Embryonic facial prominence (tissue), 1 donor: ENCODE data around the gene RNF144A.
"Not testable (repeated sequence)": the region's sequence is repeated elsewhere in the genome, so short reads cannot be mapped to it uniquely, and the experiment has no call there.

Experiments used
- DNase-seq: peaks from one replicate; pipeline ENCODE4 v3.0.0-alpha.2; 2016; ENCODE audit errors: extremely low spot score

RNF144A gene

DNA sequence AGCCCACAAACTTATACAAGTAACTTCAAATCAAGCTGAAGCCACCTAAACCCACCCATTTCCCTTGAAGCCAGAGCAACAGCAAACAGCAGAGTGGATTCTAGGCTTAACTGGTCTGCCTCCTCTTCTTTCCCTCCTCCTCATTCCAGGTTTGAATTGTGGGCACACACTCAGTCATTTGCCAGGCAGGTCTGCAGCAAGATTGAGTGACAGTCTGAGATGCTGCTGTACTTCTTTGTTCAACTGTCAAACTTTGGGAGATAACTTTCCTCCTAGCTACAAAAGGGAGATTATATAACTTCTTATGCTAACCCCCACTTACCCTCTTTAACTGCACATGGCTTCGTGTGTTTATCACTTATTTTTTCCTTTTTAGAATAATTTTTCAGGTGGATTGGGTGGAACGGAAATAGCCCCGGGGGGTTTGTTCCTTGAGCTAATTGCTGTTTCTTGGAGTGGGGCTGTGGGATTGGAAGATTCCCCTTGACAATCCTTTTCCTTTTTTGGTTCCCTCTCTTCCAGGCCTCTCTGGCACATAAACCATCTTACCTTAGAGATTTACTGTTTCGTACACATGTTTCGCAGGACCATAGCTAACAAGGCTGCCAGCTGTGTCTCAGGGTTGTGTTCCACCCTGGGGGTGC, 55.0 kb downstream of the RNF144A start:
- DNase-seq: no peak

DNA sequence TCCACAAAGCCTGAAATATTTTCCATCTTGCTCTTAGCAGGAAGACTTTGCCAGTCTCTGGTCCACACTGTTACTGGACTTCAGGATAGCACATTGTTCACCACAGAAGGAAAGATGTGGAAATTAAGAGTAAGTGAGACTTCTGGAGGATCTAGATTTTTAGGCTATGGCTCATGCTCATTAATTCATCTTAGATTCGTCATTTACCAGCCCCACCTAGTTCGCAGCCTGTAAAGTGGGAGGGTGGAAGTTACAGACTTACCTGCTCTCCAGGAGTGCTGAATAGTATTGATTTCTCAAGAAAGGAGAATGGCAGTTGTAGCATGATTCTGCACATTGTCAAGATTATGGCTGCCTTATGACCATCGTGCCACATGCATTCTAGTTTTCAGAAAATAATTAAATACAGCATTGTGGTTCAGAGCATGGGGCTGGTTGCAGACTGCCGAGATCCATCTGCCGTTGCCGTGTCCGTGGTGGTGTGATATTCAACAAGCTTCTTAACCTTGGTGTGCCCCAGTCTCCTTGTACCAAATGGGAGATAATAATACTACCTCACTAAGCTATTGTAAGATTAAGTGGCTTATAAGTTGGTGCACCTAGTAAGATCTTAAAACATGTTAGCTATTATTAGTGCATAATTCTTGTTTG, 56.8 kb downstream of the RNF144A start:
- DNase-seq: no peak

DNA sequence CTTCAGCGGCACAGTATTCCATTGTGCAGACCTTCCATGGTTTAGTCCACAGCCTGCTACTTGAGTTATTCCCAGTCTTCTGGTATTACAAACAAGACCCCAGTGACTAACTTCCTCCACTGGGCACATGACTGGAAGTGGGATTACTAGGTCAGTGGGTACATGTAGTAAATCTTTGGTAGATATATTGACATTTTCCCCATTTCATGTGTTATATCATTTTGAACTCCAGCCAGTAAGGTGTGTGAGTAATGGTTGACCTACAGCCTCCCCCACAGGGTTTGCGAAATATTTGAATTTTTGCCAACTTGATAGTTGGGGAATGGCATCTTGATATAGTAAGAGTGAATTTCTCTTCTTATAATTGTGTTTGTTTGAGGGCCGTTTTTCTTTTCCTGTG, 58.8 kb downstream of the RNF144A start:
- DNase-seq: no peak

DNA sequence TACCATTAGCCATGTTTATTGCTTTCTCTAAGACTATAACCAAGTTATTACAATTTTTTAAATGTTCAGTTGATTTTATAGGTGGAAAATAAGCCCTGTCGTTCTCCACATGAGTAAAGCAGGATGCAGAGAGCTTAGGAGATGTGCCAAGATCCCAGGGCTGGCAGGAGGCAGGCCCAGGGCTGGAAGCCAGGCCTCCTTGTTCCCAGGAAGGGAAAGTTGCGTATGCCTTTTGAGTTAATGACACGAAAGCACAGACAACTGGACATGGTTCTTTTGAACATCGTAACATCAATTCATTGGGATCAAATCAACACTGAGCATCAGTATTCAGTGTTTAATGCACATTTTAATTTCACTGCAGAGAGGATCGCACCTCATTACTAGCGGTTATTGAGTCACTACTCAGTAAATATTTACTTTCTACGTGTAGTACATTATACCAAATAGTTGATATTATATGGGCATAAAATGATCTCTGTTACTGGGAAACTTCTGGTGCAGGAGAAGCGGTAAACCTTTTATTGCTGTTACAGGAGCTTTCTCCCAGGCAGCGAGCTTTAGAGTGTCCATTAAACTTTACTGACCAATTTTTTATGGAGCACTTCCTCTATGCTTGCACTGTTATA, 60.0 kb downstream of the RNF144A start:
- no peak for DNase-seq

DNA sequence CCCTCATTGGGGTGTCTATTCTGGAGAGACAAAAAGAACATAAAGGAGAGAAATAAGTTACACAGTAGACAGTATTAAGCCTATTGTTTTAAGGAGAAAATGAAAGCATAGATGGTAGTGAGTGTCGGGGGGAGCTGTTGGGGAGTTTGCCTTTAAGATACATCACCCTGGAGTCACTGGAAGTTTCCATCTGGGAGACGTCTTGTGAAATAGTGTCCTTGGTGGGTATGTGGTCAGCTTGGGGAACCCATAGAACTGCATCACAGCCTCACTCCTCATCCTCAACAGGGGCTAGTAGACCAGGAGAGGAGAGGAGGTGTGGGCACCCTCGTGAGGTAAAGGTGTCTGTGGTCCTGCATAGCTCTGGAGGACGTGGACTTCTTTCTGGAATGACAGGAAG, 60.6 kb downstream of the RNF144A start:
- DNase-seq: no peak

DNA sequence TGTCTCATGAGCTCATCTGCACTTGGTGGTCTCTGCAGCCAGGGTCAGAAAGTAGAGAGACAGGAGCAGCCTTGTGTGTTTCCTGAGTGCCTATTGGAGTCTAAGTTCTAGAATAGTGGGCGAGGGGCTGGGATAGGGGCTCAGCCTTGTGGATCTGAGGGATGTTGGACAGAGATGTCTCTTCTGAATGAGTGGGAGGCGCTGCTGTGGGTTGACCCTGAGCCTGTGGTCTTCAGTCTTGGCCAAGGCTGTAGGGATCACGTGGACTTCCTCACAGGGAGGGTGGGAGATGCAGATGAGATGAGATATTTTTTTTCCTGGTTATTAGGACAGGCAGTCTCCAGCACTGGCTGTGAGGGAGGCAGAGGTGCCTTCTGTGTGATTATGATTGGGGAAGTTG, 61.8 kb downstream of the RNF144A start:
- DNase-seq: no peak

DNA sequence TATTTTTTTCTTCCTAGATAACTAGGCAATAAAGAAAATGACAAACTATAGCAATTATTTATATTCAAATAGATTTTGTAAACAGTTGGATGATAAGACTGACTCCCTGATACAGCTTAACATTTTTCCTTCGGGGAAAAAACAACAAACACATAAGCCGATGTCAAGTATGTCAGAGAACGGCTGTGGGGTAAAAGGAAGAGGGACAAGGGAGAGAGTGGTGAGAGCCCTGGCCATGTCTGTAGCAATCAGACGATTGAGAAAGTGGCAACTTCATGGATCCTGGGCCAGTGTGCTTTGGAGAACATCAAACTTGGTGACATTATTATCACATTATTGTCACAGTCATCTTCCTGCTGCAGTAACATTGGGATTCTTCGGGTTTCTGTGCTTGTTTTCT, 65.2 kb downstream of the RNF144A start:
- no peak for DNase-seq

DNA sequence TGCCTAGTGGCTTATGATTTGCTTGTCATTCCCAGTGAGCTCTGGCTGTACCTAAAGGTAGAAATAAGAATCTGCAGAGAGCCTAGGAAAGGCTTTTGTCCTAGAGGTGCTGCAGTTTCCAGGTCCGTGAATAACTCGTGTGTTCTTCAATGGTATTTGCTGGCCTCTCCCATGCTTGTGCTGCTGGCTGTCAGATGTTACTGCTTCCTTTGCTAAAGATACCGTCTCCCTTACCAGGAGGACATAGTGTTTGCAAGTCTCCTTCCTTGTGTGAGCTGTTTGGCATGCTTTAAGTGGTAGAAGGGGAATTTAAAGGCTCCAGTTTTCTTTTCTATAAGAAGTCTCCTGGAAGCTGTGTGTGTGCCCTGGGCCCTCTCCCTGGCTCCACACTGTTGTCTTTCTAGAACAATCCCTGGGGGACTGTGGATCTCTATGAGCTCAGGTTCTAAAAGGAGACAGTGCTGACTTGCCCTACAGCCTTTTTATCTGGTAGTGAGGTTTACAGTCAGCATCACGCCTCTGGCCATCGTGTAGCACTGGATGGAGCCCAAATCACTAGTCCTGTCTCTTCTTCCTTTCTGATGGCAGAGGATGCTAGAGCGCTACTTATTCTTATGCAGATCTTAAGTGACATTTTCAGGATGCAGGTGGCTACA, 65.8 kb downstream of the RNF144A start:
- DNase-seq: no peak

DNA sequence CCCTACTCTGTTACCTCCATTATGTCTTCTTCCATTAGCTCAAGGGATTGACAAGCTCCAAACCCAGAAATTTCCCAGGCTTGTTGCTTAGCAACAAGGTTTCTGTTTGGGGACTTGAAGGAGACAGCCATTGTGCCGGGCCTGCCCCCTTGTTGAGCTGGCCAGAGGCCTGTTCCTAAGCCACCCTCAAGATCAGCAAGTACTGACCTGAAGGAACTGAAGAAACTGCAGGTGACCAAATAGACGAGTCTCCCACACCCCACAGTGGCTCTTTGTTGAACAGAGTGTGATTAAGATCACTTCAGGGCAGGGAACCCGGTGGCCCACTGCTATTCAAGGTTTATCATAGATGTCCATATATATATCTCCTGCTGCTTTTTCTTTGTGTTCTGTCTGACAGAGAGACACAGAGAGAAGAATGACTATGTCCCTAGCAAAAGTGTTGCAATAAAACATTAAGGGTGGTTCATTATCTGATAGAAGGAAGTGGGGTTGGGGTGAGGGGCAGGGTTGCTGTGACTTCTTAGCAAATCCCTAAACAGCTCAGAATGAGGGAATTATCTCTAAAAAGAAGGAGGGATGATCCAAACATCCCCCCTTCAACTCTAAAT, 69.2 kb downstream of the RNF144A start:
- no peak for DNase-seq

DNA sequence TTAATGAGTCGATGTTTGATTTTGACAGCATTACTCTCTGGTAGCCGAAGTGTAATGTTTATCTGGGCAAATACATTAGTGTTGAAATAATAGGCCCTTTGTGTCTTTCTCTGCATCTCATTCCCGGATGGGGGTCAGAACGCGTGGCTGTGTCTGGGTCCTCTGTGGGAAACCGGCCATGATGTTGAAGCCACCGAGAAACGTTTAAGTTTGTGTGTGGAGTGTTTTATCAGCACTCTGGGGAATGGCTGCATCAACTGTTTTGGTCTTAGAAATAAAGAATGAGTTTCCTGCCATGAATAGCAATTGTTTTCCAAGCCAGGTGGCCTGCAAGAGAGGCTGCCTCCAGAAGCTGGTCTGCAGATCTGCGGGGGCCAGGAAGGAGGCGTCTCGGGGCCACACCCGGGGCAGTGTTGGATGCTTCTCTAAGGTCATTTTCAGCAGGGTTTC, 69.7 kb downstream of the RNF144A start:
- no peak for DNase-seq

DNA sequence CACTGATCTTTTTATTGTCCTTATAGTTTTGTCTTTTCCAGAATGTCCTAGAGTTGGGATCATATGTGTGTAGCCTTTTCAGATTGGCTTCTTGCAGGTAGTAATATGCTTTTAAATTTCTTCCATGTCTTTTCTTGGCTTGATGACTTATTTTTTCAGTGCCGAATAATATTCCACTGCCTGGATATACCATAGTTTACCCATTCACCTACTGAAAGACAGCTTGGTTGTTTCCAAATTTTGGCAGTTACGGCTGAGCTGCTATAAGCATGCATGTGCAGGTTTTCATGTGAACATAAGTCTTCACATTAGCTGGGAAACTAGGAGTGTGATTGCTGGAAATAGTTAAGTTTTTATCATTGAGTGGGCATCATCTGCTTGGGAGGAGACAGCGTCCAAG, 73.7 kb downstream of the RNF144A start:
- DNase-seq: no peak

DNA sequence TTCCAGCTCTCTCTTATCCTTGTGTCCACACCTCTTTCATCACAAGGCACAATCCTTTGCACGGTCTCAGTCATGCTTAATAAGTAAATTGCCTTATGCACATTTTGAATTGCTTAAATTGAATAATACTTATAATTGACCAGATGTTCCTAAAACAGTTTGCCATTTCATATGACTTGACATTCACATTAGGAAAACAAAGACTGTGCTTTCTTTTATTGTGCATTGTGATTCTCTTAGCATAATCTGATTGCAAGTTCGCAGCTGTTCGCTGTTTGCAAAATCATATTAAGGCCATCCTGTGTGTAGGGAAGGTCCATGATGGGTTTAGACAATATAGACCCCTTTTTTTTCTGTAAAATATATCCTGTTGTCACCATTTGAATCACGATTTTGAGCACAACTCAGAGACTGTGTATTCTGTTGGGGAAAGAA, 75.6 kb downstream of the RNF144A start:
- DNase-seq: no peak

DNA sequence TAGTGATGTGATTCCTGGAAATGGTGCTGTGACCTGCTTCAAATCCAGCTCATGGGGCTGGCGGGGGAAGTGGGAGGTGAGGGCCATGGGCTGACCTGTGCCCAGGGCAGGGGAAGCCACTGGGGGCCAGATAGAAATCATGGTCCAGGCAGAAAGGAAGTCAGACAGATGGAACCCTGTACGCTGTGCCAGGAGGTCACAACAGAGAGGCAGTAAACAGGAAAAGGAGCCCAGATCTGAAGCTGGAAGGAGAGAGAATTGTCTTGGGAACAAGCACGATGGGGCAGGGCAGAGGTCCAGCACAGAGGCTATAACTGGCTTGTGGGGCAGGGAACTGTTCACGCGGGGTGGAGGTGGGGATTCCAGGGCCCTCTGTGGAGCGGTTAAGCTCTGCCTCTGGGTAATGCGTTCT, 76.0 kb downstream of the RNF144A start:
- no peak for DNase-seq

DNA sequence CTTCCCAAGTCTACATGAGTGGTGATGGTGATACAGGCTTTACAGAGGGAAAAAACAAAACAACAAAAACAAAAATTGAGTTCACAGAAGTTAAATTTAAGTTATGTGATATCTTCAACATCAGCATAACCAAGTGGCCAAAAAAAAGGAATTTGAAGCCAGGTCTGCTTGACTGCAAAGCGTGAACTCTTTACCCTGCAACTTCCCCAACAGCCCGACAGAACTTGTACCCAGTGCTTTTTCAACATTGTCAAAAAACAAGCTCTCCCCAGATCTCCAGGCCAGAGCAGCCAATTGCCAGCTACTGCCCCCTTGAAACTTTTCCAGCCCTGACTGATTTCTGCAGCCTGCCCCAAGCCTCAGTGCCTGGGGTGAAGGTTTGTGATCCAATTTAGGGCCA, 76.7 kb downstream of the RNF144A start:
- DNase-seq: no peak

DNA sequence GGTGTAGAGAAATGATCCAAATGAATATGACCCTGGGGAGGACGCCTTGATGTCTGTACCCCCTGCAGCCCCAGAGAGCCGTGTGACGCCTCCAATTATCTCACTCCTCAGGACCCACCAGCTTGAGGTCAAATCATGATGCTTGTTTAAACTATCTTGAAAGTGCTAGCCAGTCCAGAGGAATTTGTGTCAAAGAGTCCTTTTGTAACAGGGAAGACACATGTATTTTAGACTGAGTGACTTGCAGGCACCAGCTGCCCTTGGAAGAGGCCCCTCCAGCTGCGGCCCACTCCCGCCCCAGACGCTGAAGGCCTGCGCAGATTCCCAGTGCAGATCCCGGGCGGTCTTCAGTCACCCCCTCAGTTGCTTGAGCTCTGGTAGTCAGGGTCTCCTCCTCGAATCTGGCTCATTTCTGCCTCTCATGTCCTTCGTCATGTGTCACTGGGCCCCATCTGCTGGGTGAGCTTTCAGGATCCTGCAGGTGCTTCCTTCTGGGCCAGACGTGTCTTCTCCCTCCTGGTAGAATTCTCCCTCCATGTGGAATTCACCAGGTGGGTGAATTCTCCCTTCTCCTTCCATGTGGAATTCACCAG, 77.4 kb downstream of the RNF144A start:
- no peak for DNase-seq

DNA sequence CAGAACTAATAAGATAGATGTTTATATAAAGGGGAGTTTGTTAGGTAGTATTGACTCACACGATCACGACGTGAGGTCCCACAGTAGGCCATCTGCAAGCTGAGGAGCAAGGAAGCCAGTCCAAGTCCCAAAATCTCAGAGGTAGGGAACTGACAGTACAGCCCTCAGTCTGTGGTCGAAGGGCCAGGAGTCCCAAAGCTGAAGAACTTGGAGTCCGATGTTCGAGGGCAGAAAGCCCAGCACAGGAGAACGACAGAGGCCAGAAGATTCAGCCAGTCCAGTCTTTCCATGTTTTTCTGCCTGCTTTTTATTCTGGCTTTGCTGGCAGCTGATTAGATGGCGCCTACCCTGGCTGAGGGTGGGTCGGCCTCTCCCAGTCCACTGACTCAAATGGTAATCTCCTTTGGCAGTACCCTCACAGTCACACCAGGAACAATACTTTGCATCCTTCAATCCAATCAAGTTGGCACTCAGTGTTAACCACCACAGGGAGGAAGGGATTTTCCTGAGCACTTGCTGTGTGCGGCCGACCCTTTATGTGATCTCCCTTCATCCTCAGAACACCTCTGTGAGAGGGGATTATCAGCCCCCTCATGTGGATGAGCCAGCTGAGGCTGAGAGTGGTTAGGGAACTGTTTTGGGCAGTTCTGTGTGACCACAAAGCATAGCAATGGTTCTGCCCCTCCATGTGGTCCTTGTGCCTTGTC, 78.3 kb downstream of the RNF144A start:
- DNase-seq: no peak

DNA sequence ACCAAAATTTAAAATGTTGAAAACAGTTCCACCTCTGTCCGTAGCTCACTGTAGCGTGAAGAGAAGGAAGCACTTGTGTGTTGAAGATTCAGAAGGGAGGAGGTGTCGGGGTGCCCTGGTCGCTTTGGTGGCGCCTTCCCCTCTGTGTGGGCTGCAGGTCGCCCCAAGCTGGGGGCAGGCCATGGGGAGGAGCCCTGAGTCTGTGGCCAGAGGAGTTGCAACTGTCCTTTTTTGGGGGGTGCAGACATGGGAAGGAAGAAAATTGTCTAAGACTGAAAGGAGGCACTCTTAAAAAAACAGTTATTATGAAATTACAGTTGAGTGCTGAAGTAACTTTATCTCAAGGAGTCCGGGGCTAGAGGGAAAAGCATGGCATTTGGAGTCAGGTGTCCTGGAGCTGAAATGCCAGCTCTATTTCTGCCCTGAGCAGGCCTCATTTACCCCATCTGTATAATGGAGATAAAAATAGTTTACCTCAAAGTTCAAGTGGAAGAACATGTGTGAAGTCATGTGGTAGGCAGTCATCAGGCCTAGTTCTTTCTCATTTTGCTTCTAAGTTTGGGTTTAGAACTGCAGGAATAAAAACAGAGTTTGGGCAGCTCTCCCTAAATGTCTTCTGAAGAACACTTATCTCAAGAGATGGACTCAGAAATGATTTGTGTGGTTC, 82.1 kb downstream of the RNF144A start:
- no peak for DNase-seq

DNA sequence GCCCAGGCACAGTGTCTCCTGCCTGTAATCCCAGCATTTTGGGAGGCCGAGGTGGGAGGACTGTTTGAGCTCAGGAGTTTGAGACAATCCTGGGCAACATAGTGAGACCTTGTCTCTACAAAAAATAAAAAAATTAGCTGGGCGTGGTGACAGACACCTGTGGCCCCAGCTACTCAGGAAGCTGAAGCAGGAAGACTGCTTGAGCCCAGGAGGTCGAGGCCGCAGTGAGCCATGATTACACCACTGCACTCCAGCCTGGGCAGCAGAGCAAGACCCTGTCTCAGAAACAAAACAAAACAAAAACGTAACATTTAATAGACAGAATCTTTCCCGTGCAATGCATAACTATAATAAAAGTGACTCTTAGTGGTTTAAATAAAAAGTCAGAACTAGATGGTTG, 84.2 kb downstream of the RNF144A start:
- DNase-seq: not testable (repeated sequence)

DNA sequence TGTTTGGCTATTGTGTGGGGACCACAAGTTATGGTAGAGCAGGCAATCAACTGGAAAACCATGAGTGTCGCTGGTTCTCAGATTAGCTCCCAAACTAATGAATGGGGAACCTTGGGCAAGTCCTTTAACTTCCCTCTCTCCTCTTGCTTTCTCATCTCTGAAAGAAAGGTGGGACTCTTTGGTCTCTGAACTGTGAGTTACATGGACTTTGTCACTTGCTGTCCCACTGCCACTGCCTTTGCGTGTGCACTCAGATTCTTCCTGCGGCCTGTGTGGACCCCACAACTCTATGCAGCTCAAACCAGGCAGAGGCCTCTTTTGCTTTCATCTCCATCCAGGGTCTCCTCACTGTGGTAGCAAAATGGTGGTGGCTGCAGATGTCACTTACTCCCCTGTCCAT, 86.7 kb downstream of the RNF144A start:
- DNase-seq: no peak

DNA sequence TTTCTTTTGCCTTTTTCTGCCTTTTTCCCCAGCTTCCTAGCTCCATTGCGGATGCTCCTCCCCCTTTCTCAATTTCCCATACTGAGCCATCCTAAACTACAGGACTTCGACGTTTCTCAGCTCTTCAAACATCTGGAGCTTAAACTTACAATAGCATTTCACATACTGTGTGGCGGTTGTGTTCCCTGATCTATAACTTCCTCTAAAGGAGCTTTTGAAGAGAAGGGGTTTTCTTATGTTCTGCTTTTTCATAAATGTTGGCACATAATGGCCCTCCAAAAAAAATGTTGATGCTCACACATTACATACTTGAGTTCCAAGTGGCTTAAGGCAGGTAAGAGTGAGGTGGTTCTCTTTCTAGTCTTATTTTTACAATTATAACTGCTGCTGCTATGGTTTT, 87.4 kb downstream of the RNF144A start:
- DNase-seq: no peak

DNA sequence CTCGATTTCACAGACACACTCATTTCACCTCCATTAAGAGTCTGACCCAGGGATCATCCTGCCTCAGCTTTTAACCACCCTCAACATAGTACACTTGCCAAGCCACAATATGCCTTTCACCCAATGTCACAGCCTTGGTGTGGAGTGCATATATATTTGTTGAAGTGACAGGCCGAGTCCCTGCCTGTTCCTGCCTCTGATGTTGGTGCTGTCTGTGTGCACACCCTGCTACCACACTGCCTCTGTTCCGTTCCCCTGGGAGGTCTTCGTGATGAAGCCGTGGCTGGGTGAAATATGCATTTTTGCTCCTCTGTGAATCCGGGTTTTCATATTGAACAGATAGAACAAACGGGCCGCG, 90.3 kb downstream of the RNF144A start:
- no peak for DNase-seq
